CD14-positive monocyte (primary cell): ENCODE measurements around the gene PHRF1. TPM values are rescaled to one million over a fixed set of nuclear protein-coding genes. Genes with fewer than 3 reads are reported as not detected.

Experiments used
- DNase-seq, 3 donors: peaks; one replicate each; pipeline ENCODE4 v3.0.0-alpha.2; 2011 to 2022
- H2AFZ ChIP-seq: 2 replicates; pipeline ENCODE4 v1.6.0; 2012; ENCODE audit warnings: mild to moderate bottlenecking, low read depth, low read length, inconsistent platforms; ENCODE audit not compliant: insufficient read depth, poor library complexity, severe bottlenecking
- H3K27ac ChIP-seq, 2 donors: 1 replicate in 1 of 2; 2 replicates in 1 of 2; pipeline ENCODE4 v1.5.1; 2012 to 2013; ENCODE audit warnings: low read length in 2 of 2, control low read depth in 1 of 2, inconsistent platforms in 1 of 2, low read depth in 1 of 2, mild to moderate bottlenecking in 1 of 2
- H3K27me3 ChIP-seq, 2 donors: one replicate each; pipeline versions ENCODE4 v1.6.0 to v1.6.1; 2011 to 2013; ENCODE audit warnings: low read length in 2 of 2; ENCODE audit not compliant: control insufficient read depth in 2 of 2, insufficient read depth in 2 of 2
- H3K36me3 ChIP-seq, 2 donors: replicated peaks in 1 of 2; 1 replicate in 1 of 2; 2 replicates in 1 of 2; pipeline versions ENCODE4 v1.5.1 to v1.6.1; 2012 to 2013; ENCODE audit warnings: low read length in 2 of 2, control low read depth in 1 of 2, inconsistent platforms in 1 of 2, mild to moderate bottlenecking in 1 of 2; ENCODE audit not compliant: insufficient read depth in 2 of 2, control insufficient read depth in 1 of 2
- H3K4me1 ChIP-seq, 2 donors: 1 replicate in 1 of 2; 2 replicates in 1 of 2; pipeline versions ENCODE4 v1.5.1 to v1.6.1; 2012 to 2013; ENCODE audit warnings: low read length in 2 of 2, control low read depth in 1 of 2, inconsistent platforms in 1 of 2, mild to moderate bottlenecking in 1 of 2, moderate library complexity in 1 of 2; ENCODE audit not compliant: insufficient read depth in 2 of 2, control insufficient read depth in 1 of 2
- H3K4me2 ChIP-seq: replicated peaks from 2 replicates; pipeline ENCODE3; 2012; ENCODE audit warnings: low read length, moderate library complexity, mild to moderate bottlenecking; ENCODE audit not compliant: poor library complexity, severe bottlenecking; ENCODE audit errors: extremely low read depth
- H3K4me3 ChIP-seq, 3 experiments: fragments of 200-600 bp in 1 of 3; sonication (generic) in 1 of 3; replicated peaks in 1 of 3; 1 replicate in 2 of 3; 2 replicates in 1 of 3; pipeline ENCODE4 v1.5.1; 2011 to 2013; ENCODE audit warnings: low read length in 3 of 3, mild to moderate bottlenecking in 3 of 3, control low read depth in 2 of 3, low read depth in 2 of 3, inconsistent platforms in 1 of 3, moderate library complexity in 1 of 3
- H3K79me2 ChIP-seq: 2 replicates; pipeline ENCODE4 v1.6.0; 2012; ENCODE audit warnings: mild to moderate bottlenecking, control low read depth, inconsistent platforms, low read length, moderate library complexity; ENCODE audit not compliant: insufficient read depth
- H3K9ac ChIP-seq: 2 replicates; pipeline ENCODE4 v1.6.0; 2017; ENCODE audit warnings: low read length, mild to moderate bottlenecking; ENCODE audit not compliant: insufficient read depth, poor library complexity, severe bottlenecking
- H3K9me3 ChIP-seq, 2 donors: replicated peaks in 1 of 2; 1 replicate in 1 of 2; 2 replicates in 1 of 2; pipeline versions ENCODE4 v1.5.1 to v1.6.1; 2012 to 2013; ENCODE audit warnings: low read length in 2 of 2, control low read depth in 1 of 2; ENCODE audit not compliant: control insufficient read depth in 1 of 2, insufficient read depth in 1 of 2
- H4K20me1 ChIP-seq: 2 replicates; pipeline ENCODE4 v1.6.0; 2012; ENCODE audit warnings: mild to moderate bottlenecking, low read length, control low read depth, moderate library complexity; ENCODE audit not compliant: insufficient read depth
- H3K27ac Mint-ChIP-seq, 7 donors: one replicate each; pipeline ENCODE4 v1.8.0; 2020; ENCODE audit warnings: mild to moderate bottlenecking in 7 of 7, mixed read lengths in 7 of 7, moderate library complexity in 6 of 7, inconsistent platforms in 2 of 7
- H3K27me3 Mint-ChIP-seq, 3 donors: one replicate each; pipeline ENCODE4 v1.8.0; 2021 to 2022; ENCODE audit warnings: low read depth in 3 of 3, mild to moderate bottlenecking in 3 of 3, mixed read lengths in 3 of 3, moderate library complexity in 3 of 3, inconsistent platforms in 1 of 3
- H3K36me3 Mint-ChIP-seq, 2 donors: one replicate each; pipeline ENCODE4 v1.8.0; 2020; ENCODE audit warnings: mixed read lengths in 2 of 2, inconsistent platforms in 1 of 2, mild to moderate bottlenecking in 1 of 2
- H3K4me1 Mint-ChIP-seq: one replicate; pipeline ENCODE4 v1.8.0; 2020; ENCODE audit warnings: mild to moderate bottlenecking, mixed read lengths
- H3K4me3 Mint-ChIP-seq, 2 donors: one replicate each; pipeline ENCODE4 v1.8.0; 2020; ENCODE audit warnings: mild to moderate bottlenecking in 2 of 2, mixed read lengths in 2 of 2, moderate library complexity in 1 of 2
- H3K9me3 Mint-ChIP-seq, 7 donors: one replicate each; pipeline ENCODE4 v1.8.0; 2020 to 2022; ENCODE audit warnings: mixed read lengths in 7 of 7, mild to moderate bottlenecking in 6 of 7, moderate library complexity in 6 of 7, inconsistent platforms in 2 of 7
- WGBS: methylation state at CpG from one replicate; pipeline ENCODE4 v1.1.5; 2013; ENCODE audit warnings: missing lambda C conversion rate; ENCODE audit not compliant: insufficient coverage; 5-methylcytosine and 5-hydroxymethylcytosine counted together
- intact Hi-C, 2 donors: fragments of 100-400 bp; cut with micrococcal nuclease; formaldehyde crosslinking; loops; one replicate each; pipeline versions ENCODE4 v1.15.0 to v1.15.1; 2023
- polyA plus RNA-seq, 3 donors: library from polyadenylated mRNA; depleted of rRNA in 1 of 3; unstranded in 2 of 3; stranded (reverse) in 1 of 3; fragments of 300-500 nt in 2 of 3; fragments of >200 nt in 1 of 3; fragmentation: Illumina TruSeq in 2 of 3; gene quantifications; 1 replicate in 2 of 3; 2 replicates in 1 of 3; pipeline ENCODE4 v1.2.3, GENCODE V29; 2012 to 2021
- TF ChIP-seq, protein P1 (sequence below): fragments of 200-600 bp; IDR thresholded peaks from one replicate; pipeline ENCODE4 v1.8.0; 2022; ENCODE audit warnings: antibody characterized with exemption, mild to moderate bottlenecking

Gene PHRF1
- polyA plus RNA-seq, 3 donors = 1.3 to 11.1 (median 3.3) TPM

DNA sequence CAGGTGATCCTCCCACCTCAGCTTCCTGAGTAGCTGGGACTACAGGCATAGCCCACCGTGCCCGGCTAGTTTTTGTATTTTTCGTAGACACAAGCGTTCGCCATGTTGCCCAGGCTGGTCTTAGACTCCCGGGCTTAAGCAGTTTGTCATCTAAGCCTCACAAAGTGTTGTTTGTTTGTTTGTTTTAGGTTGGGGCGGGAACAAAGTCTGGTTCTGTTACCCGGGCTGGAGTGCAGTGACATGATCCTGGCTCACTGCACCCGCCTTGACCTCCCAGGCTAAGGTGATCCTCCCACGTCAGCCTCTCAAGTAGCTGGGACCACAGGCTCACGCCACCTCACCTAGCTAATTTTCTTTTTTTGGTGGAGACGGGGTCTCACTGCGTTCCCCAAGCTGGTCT lies 26.9 kb downstream of the PHRF1 start:
- 96% methylated on average over 8 of the region's 13 CpGs for WGBS
- no peak overlapping the region for H2AFZ ChIP-seq
- H3K4me1 ChIP-seq = no peaks in the 10 kb centered on the region
- Mint-ChIP-seq H3K27me3 (peaks cover 0 to 2% (median 0%) of the 10 kb centered on the region in 3 donors), H3K4me1 (no peaks in the 10 kb centered on the region), H3K4me3 (no peak overlapping the region), H3K27ac (peak overlapping the region in 1 of 7 donors; percentile 15), H3K9me3 (no peaks in the 10 kb centered on the region), H3K36me3 (peaks cover 67 to 95% of the 10 kb centered on the region in 2 donors)
- intact Hi-C loops = no loop called here
- peaks cover 83 to 94% of the 10 kb centered on the region in 2 donors for H3K36me3 ChIP-seq
- H3K9me3 ChIP-seq = no peaks in the 10 kb centered on the region
- no peak overlapping the region for H3K27ac ChIP-seq
- no peak overlapping the region for H3K9ac ChIP-seq
- no peaks in the 10 kb centered on the region for H3K79me2 ChIP-seq
- no peak overlapping the region for H3K4me3 ChIP-seq
- peaks cover 28% of the 10 kb centered on the region for H4K20me1 ChIP-seq
- H3K27me3 ChIP-seq = no peaks in the 10 kb centered on the region
- H3K4me2 ChIP-seq = no peak overlapping the region
- TF ChIP-seq, protein P1, sequence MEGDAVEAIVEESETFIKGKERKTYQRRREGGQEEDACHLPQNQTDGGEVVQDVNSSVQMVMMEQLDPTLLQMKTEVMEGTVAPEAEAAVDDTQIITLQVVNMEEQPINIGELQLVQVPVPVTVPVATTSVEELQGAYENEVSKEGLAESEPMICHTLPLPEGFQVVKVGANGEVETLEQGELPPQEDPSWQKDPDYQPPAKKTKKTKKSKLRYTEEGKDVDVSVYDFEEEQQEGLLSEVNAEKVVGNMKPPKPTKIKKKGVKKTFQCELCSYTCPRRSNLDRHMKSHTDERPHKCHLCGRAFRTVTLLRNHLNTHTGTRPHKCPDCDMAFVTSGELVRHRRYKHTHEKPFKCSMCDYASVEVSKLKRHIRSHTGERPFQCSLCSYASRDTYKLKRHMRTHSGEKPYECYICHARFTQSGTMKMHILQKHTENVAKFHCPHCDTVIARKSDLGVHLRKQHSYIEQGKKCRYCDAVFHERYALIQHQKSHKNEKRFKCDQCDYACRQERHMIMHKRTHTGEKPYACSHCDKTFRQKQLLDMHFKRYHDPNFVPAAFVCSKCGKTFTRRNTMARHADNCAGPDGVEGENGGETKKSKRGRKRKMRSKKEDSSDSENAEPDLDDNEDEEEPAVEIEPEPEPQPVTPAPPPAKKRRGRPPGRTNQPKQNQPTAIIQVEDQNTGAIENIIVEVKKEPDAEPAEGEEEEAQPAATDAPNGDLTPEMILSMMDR = no peak
- DNase-seq = no peak

DNA sequence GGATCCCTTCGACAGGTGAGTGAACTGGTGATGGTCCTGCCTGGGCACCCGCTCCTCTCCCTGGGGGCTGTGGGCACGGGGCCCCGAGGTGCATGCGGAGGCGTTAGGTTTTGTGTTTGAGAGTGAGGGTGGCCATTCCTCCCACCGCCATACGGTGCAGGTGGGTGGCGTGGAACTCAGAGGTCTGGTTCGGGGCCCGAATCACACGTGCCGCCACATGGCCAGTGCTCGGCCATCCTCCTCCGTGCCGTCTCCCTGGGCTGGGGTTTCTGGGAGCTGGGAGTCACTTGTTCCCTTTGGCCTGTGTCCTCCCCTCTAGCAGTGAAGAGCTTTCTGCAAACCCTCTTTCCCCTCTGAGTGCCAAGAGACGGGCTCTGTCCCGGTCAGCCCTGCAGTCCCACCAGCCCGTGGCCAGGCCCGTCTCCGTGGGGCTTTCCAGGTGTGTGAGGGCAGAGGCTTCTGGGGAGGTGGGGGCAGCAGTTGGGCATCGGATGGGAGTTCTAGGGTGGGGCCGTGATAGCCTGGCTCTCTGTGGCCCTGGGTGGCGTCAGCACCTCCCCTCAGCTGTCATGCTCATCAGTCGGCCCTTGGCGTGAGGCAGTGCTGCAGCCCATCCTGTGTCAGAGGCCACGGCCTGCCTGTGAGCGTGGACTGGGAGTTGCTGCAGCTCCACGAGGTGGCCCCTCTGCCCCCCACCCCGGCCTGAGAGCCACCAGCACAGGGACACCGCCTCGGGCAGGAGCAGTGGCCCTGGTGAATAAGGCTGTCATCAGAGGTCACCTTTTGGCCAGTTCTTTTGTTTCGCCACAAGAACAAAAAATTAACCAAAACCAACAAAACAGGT lies 29.2 kb downstream of the PHRF1 start:
- Histone ChIP-seq H3K9me3 (no peaks in the 10 kb centered on the region), H2AFZ (no peak overlapping the region), H3K27me3 (no peaks in the 10 kb centered on the region), H3K4me1 (no peaks in the 10 kb centered on the region), H4K20me1 (peaks cover 23% of the 10 kb centered on the region), H3K9ac (no peak overlapping the region), H3K4me3 (no peak overlapping the region), H3K36me3 (peaks cover 89 to 97% of the 10 kb centered on the region in 2 donors), H3K4me2 (no peak overlapping the region), H3K79me2 (no peaks in the 10 kb centered on the region), H3K27ac (no peak overlapping the region)
- Mint-ChIP-seq H3K27me3 (peaks cover 0 to 2% (median 0%) of the 10 kb centered on the region in 3 donors), H3K9me3 (no peaks in the 10 kb centered on the region), H3K4me3 (peak overlapping the region in 1 of 2 donors; percentile 34), H3K4me1 (no peaks in the 10 kb centered on the region), H3K27ac (peak overlapping the region in 2 of 7 donors; percentile 10 to 41), H3K36me3 (peaks cover 66 to 91% of the 10 kb centered on the region in 2 donors)
- no peak for DNase-seq
- TF ChIP-seq, protein P1 = no peak
- 97% methylated on average over 28 of the region's 33 CpGs for WGBS
- intact Hi-C loops = no loop called here
